Ishikawa (cell line): ENCODE measurements around the gene LRP1.

ENCODE experiments used
- CEBPB ChIP-seq: IDR thresholded peaks from 2 replicates; pipeline ENCODE4 v1.6.1; 2012
- CREB1 ChIP-seq: IDR thresholded peaks from 2 replicates; pipeline ENCODE4 v1.6.1; 2012; ENCODE audit warnings: low read depth
- EGR1 ChIP-seq: IDR thresholded peaks from 2 replicates; pipeline ENCODE4 v1.6.1; 2012
- EP300 ChIP-seq: IDR thresholded peaks from 2 replicates; pipeline ENCODE4 v1.6.1; 2012; ENCODE audit warnings: borderline replicate concordance
- FOXM1 ChIP-seq: IDR thresholded peaks from 2 replicates; pipeline ENCODE4 v1.6.1; 2012; ENCODE audit warnings: low read depth, borderline replicate concordance
- MAX ChIP-seq: IDR thresholded peaks from 2 replicates; pipeline ENCODE4 v1.6.1; 2012
- NFIC ChIP-seq: IDR thresholded peaks from 2 replicates; pipeline ENCODE4 v1.6.1; 2012
- RAD21 ChIP-seq: IDR thresholded peaks from 2 replicates; pipeline ENCODE4 v1.6.1; 2012; ENCODE audit warnings: low read depth
- REST ChIP-seq: IDR thresholded peaks from 2 replicates; pipeline ENCODE4 v1.6.1; 2012; ENCODE audit warnings: low read depth, mild to moderate bottlenecking
- TAF1 ChIP-seq: IDR thresholded peaks from 2 replicates; pipeline ENCODE4 v1.6.1; 2012; ENCODE audit warnings: low read depth, mild to moderate bottlenecking
- TCF12 ChIP-seq: IDR thresholded peaks from 2 replicates; pipeline ENCODE4 v1.6.1; 2012; ENCODE audit warnings: low read depth
- TEAD4 ChIP-seq: IDR thresholded peaks from 2 replicates; pipeline ENCODE4 v1.6.1; 2012
- USF1 ChIP-seq: IDR thresholded peaks from 2 replicates; pipeline ENCODE4 v1.6.1; 2012
- YY1 ChIP-seq: IDR thresholded peaks from 2 replicates; pipeline ENCODE4 v1.6.1; 2012; ENCODE audit warnings: low read depth
- ZBTB7A ChIP-seq: IDR thresholded peaks from 2 replicates; pipeline ENCODE4 v1.6.1; 2012; ENCODE audit warnings: low read depth

The LRP1 gene

GRCh38 chr12:57237932-57238853, 109.9 kb downstream of the LRP1 start:
- TF ChIP-seq ZBTB7A (no peak), EGR1 (no peak), RAD21 (no peak), YY1 (no peak), TEAD4 (no peak), TCF12 (no peak)

- TF ChIP-seq CEBPB (no peak), TCF12 (peak; percentile 62; the same call in 1 of the 2 replicates), EGR1 (no peak), TAF1 (peak; percentile 36; the same call in 1 of the 2 replicates), CREB1 (0 out of 2 replicates have a peak, but pooled peaks have one; percentile 12), FOXM1 (peak; percentile 48; the same call in 1 of the 2 replicates), EP300 (no peak), YY1 (peak; percentile 64; the same call in 1 of the 2 replicates), MAX (peak; percentile 77), ZBTB7A (peak; percentile 81), NFIC (peak; percentile 48; the same call in 1 of the 2 replicates), TEAD4 (no peak), USF1 (no peak), REST (no peak), RAD21 (peak; percentile 90)
Measured at GRCh38 chr12:57238854-57239554, 110.7 kb downstream of the LRP1 start.

GRCh38 chr12:57239587-57240065, 111.3 kb downstream of the LRP1 start:
- no peak for TF ChIP-seq EGR1
- no peak for TF ChIP-seq EP300
- TF ChIP-seq TEAD4, result no peak
- TF ChIP-seq CEBPB, result no peak
- no peak for TF ChIP-seq FOXM1
- TF ChIP-seq REST, result no peak
- TF ChIP-seq ZBTB7A, result no peak
- TF ChIP-seq TAF1, result no peak
- no peak for TF ChIP-seq TCF12
- TF ChIP-seq MAX, result no peak; the same call in 1 of the 2 replicates

GRCh38 chr12:57240066-57240921, 112.0 kb downstream of the LRP1 start:
- TF ChIP-seq ZBTB7A, result peak; percentile 83; the same call in 1 of the 2 replicates
- 0 out of 2 replicates have a peak, but pooled peaks have one; percentile 56 for TF ChIP-seq CEBPB
- peak; percentile 99 for TF ChIP-seq EGR1
- TF ChIP-seq RAD21, result no peak
- no peak for TF ChIP-seq NFIC
- 0 out of 2 replicates have a peak, but pooled peaks have one; percentile 41 for TF ChIP-seq TCF12
- TF ChIP-seq TAF1, result peak; percentile 54
- no peak for TF ChIP-seq CREB1
- peak; percentile 57 for TF ChIP-seq TEAD4
- no peak for TF ChIP-seq YY1
- TF ChIP-seq EP300, result no peak; the same call in 1 of the 2 replicates
- no peak for TF ChIP-seq REST
- peak; percentile 91 for TF ChIP-seq MAX
- TF ChIP-seq USF1, result 0 out of 2 replicates have a peak, but pooled peaks have one; percentile 45
- TF ChIP-seq FOXM1, result no peak
